ENCODE results near the gene ABI3BP.

ABI3BP gene

DNA sequence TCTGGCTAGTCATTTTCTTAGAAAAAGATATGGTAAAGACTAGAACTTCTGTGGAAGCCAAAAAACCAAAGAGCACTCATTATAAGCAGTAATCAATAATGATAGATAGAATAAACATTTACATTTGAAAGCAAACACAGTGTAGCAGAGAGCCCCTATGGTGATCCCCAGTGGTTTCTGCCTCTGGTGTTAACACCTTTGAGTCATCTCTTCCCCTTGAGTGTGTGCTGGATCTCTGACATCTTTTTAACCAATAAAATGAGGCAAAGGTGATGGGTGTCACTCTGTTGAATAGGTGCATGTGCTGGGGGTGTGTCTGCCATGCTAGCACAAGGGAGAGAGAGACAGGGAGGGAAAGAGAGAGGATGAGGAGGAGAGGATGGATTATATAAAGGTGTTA lies 162.3 kb downstream of the ABI3BP start:
- no peak for DNase-seq

DNA sequence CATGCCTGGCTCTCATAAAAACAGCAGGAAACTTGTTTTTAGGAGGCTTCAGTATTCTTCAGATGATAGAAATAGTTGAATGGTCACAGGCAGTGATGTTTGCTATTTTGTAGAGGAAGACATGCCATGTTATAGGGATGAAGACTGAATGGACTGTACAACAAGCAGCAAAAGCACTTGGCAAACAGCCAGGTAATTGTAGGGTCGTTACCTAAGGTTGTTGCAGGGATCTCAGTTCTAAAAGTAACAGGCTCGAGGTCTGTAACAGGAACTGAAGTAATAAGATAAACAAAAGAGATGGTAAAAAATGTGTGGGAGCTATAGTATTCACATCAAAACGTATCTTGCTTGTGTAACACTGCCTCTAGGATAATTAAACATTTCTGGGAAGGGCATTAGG lies 167.6 kb downstream of the ABI3BP start:
- DNase-seq, result no peak

DNA sequence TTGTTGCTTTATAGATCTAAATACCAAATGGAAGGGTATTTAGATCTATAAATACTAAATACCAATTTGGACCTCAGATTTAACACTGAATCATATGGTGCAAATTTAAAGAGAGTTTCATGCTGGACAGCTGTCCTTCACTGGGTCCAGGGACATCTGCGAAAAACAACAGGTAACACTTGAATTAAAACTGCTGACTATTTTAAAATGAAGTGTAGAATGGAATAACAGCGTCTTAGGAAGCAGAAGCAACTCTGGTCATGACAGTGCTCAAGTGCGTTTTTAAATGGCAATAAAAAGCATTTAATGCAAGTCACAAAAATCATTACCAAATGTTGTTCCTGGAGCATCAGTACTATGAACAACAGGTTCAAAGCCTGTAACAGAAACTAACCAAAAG lies 177.6 kb downstream of the ABI3BP start:
- no peak for DNase-seq

DNA sequence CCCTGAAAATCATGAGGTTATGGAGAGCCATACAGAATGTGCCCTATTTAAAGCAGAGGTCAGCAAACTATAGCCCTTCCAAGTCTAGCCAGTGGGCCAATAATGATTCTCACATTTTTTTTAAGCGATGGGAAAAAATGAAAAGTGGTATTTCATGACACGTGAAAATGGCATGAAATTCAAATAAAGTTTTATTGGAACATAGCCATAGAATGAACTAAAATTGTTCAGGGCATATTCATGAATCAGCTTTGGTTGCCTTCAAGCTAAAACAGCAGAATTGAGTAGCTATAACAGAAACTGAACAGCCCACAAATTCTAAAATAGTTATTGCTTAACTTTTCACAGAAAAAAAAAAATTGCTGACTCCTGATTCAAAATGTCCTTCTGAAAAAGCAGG lies 179.4 kb downstream of the ABI3BP start:
- DNase-seq, result peak; percentile 62

DNA sequence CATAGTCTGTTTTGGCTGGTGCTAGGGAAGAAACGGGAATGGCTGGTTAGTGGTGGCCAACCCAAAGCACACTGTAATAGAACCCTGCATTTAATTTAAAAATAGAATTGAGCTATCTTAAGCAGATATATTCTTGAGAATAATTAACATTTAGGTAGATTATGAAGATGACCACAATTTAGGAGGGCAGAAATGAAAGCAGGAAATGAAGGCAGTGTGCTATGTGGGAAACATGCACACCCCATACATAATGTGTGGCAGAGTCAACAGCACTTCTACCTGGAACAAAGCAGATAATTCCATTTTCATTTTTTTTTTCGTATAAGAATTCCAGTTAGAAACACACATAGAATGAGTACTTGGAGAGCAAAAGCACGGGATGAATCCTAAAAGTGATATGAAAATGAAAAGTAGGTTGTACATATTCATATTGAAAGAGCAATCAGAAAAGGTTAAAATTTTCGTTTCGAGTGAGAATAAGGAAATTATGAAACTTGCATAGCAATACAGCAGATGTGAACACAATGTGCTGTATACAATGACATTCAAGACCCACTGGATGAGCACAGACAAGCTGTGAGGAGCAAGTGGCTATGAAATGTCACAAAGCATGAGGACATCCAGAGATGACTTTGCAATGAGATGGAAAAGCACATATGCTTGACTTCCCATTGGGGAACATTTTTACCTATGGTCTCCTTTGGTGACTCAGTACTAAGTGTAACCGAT lies 181.3 kb downstream of the ABI3BP start:
- no peak for DNase-seq

DNA sequence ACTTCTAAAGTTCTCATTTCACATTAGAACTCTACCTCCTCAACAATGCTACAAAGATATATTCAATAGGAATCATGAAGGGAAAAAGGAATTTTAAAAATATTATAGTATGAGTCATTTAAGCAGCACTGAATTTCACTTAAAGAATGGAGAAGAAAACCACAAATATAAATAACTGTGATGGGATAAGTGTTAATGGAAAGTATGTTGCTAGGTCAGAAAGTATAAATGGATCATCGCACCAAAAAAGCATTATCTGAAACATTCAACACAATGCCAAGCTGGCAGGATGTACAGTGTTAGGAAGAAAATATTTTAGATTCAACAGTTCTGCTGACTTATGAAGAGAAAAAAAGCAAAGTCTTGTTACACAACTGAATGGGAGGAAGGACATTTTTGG lies 182.6 kb downstream of the ABI3BP start:
- peak; percentile 95 for DNase-seq

DNA sequence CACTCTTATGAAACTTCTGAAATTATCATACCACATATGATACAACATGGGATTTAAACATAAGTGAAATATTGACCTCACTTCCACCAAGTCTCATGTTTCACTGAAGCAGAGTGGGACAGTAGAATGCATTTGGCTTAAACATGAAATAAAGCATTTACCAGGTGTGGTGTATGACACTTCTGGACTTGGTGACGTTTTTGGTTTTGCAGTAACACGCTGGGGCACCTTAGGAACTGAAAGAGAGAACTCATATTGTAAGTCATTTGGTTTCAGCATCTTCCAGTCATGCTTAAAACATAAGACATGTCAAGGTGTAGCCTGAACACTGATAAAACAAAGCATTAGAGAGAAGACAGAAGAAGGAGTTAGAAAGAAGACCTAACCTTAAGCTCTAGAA lies 188.6 kb downstream of the ABI3BP start:
- DNase-seq, result no peak

DNA sequence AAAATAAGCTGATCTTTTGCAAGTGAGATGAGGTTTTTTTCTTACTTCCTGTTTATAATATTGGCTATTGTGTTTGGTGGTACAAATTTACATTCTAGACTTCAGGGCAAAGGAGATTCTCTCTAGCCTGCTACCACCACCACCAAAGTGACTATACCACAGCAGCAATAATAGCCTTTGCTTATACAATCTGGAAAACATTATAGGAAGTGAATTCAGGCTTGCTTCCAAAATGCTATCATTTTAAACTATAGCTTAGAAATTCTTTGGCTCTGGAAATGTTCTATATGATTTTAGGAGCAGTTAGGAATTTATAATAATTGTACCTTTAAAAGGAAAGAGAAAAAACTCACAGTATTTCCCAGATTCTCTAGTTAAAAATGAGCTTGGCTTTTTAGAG lies 189.5 kb downstream of the ABI3BP start:
- peak; percentile 46 for DNase-seq

DNA sequence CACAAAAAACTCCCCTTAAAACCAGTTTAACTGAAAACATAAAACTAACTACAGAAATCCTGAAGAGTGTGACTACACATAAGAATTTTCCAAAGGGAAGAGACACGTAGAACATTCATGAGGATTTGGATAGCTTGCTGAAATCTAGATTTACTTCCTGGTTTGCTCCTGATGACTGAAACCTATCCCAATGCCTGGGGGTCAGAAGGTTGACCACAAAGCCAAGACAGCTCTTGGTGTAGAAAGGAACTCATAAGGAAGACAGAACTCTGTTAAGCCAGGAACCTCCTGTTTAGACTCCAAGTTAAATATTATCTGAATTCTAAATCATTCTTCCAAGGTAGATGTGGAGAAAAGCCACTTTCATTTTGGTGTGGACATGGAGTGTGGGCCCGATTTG lies 191.1 kb downstream of the ABI3BP start:
- DNase-seq, result peak; percentile 79

DNA sequence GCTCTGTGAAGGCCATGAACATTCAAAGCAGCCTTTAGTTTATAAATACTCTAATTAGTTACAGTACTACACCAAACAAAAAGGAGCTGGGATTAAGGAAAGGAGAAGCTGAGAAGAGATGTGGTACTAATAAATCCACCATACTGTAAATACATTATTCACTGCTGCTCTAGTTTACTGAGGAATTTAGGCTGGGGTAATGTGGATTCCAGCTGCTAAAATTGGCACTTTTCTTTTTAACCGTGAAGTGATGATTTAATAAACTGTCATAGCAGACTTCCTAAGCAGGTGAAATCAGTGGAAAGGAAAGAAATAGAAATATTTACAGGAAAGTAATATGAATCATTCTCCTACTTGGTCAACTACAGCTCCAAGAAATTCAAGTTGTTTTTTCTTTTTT lies 195.2 kb downstream of the ABI3BP start:
- DNase-seq, result peak; percentile 73

DNA sequence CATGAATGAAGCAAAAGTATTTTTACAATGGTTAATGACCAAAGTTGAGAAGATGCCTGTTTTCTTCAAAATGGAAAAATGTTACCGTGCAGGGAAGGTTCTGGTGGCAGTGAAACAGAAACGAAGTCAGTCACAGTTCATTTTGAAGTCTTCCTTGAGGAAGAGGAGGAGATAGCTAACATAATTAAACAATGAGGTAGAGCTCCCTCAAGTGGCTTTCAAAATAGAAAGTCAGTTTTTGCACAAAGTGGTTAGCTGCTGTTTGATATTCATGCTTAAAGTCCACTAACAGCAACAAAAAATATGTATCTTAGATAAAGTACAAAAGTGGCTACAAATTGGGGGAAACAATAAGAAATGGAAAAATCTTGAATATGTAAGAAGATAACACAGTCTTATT lies 196.7 kb downstream of the ABI3BP start:
- peak; percentile 48 for DNase-seq

DNA sequence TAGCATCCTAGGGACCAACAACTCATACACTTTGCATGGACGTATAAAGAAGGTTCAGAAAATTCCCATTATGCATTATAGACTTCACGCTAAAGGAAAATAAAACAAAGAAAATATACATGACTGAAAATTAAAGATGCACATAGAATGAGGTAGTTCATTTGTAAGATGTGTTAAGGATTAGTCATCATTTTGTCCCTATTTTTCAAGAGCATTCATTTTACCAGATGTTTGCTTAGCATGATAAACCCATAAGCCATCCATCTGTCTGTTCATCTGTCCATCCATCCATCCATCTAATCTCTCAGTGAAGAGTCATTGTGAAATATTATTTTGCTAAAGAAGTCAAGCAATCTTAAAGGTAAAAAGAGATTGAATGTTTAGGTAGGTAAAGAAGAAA lies 203.6 kb downstream of the ABI3BP start:
- DNase-seq, result peak; percentile 45

DNA sequence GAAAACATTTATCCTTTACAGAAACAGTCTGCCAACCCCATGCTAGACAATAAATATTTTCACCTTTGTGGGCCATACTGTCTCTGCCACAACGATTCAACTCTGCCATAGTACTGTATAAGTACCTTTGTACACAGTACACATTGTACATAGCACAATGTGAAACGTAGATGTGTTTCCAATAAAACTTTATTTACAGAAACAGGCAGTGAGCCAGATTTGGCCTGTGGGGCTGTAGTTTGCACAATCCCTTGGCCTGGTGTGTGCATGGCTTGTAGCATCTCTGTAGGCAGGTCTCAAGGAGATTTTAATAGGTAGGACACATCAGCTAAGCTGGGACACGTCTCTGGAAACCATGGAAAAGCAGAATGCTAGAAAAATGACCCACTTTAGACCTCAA lies 209.6 kb downstream of the ABI3BP start:
- no peak for DNase-seq

DNA sequence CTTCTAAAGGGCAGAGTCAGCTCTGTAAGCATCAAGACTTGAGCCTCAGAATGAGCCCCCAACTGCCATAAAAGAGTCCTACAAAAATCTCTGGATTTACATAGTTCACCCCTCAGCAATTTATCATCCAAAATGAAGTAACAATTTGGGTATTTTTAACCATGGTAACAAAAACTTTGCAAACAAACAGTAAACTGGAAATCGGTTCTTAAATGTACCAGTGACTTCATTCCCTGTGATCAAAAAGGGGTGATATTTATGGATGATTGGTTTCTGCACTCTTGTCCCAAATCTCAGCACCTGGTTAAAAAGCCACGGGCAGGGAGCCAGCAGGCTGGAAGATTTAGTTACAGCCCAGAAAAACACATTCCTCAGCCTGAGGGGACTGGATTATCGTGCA lies 210.3 kb downstream of the ABI3BP start:
- DNase-seq, result peak; percentile 76

DNA sequence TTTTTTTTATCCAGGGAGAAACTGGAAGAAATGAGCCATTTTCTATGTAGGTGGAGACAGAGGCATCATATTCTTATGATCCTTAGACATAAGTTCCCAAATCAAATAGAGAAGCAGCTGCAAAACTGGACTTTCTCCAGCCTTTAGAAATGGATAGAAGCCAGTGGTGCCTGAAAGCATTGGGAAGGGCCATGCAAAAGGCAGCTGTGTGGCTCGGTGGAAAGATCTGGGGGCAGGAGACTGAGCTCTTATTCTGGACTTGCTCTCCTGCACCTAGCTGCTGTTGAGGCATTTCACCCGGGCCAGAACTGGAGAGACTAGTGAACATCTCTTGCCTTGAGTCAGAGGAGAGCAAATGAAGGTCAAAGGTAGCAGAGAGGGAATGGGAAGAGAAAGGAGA lies 210.9 kb downstream of the ABI3BP start:
- DNase-seq, result no peak

DNA sequence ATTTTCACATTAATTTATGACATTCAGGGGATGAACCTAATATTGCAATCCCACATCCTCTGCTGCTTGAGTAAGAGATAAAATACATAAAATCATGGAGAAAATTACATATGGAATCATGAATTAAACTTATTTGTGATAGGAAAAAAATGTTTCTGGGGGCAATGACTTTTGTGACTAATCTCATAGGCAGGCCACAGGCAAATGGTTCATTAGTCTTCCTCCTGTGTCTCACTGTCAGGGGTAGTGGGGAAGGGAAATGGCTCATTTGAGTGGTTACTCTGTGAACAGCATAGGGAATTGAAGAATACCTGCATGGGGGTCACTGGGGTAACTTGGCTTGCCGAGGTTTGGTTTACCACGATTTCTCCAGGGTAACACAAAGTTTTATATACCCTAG lies 211.9 kb downstream of the ABI3BP start:
- DNase-seq, result peak; percentile 94

DNA sequence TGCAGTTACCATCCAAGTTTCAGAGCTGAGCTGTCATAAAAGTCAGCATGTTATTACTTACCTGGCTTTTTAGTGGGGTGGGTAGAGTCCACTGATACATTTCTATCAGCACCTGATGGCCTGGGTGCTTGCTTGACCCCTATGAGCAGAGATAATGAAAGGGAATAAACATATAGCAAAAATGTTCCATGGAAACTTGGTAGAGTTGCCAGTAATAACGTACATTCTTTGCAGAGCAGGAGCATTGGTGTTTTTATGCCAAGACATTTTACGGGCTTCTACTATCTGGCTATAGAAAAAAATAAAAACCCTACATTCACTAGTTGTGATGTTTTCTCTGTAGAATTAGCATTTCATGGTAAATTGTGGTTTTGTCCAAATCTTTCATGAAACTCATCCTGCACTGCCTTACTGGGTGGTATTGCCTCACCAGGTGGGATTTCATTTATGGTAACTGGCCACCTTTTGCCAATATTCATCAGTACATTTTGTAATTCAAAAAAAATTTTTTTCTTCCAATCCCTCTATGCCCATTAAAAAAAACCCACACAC lies 213.1 kb downstream of the ABI3BP start:
- no peak for DNase-seq

DNA sequence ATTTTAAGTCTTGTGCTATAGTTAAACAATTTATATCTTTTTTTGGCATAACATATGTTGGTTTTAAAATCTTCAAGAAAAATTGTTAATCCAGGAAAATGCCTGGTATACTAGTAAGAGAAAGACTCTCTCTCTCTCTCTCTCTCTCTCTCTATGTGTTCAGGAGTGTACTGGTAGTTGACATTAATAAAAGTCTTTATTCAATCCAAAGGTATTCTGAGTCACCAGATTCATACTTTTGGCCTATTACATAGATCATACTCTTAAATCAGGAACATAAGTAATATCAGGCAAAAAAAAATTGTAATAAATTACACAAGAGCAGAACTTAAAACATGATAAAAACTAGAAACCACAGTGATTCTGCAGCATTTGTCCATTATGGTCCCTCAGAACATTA lies 213.7 kb downstream of the ABI3BP start:
- DNase-seq, result peak; percentile 53

DNA sequence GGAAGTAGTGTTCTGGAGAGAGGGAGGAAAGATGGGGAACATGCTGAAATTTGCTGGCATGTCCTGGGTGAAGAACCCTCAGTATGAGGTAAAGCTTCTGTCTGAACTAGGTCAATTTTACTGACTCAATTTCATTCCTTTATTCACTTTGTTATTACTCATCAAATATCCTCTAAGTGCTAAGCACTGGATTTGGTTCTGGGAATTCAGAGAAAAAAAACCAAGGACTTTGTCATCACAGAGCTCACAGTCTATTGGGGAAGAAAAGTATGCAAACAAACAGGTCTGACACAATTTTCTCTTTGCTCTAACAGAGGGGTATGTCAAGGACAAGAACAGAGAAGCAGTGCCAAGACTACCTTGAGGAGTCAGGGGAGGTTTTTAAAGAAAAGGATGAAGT lies 215.9 kb downstream of the ABI3BP start:
- DNase-seq, result peak; percentile 88

DNA sequence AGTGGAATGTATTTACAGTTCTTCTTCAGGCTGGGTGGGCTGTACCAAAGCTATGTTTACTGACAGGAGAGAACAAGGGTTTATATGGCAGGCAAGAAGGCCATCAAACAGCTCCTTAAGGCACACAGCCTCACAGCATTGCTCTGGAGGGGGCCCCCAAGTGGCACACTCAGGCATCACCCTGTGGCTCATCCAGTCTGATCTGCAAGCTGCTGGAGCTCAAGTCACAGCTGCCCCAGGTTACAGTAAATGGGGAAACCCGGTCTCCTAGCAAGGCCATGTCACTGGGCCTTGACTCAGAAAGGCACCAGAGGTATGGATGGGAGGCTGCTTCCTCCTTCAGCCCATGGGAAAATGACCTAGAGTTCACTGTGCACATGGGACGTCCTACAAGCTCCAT lies 216.5 kb downstream of the ABI3BP start:
- DNase-seq, result peak; percentile 21

DNA sequence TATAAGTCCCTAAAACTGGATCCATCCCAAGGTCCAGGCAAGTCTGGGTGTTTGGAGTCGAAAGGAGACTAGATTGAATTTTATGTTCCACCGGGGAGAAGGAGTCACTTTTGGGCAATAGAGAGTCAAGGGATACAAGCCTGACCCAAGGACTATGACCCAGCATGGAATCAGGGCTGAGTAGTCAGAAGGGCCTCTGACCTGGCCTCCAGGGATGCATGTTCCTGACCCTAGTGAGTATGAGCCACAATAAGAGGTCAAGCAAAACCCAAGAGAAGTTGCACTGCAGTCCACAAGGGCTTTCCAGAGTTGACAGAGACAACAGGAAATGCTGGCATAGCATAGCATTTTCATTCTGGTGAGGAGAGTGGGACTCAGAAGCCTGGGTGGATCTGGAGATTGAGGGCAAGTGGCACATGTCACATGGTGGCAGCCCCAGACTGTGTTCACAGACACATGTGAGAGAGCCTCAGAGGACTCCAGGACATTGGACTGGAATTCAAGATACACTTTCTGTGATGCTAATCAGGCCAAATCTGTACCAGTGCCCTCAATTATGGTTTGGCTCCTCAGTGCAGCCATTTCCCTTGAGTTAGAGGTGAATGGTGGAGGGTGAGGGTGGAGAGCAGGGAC lies 217.0 kb downstream of the ABI3BP start:
- no peak for DNase-seq

DNA sequence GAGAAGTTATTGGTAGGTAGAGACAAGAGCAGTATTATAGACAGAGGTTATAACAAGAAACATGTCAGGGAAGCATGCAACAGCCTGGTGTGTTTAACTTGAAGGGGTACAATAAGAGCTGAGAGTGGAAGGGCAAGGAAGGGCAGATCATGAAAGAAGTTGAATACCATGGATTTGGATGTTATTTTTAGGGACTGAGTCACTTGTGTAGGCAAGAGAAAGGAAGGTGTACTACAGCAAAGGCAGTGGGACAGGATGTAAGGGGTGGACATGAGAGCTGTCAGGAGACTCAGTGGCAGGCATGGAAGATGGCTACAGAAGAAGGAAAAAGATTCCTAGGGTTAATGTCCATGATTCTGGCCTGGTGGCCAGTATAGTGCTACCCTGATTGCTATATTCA lies 217.6 kb downstream of the ABI3BP start:
- peak; percentile 14 for DNase-seq

DNA sequence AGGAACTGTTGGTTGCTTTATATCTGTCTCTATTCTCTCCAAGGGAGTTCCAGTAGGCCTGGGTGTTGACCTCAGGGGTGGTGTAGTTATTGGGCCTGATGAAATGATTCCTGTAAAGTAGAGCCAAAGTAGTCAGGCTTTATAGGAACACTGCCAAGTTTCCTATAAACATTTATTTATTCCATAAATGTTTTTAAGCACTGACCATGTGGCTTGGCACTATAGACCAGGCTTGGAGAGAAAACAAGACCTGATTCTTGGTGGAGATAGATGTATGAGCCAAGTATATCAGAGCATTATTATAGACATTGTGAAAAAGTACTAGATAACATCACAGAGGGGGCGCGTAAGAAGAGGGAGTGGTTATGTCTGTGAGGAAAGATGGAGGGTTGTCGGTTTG lies 218.0 kb downstream of the ABI3BP start:
- DNase-seq, result no peak

DNA sequence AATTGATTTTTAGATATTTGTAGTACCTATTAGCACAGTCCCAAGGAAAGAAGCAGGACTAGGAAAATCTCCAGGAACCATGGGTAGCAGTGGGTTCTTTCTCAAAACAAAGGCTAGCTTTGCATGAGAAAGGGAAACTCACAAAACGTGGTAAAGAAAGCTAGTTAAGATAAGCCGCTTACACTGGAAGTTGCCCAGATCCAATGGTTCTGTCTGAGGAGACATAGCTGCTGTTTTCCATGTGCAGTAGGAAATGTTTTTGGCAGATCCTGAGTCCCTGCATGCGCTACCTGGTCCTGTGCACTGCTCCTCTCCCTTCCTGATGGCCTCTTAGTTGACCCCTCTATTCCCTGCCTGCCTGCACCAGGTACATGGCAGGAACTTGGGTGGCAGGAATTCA lies 223.5 kb downstream of the ABI3BP start:
- no peak for DNase-seq

DNA sequence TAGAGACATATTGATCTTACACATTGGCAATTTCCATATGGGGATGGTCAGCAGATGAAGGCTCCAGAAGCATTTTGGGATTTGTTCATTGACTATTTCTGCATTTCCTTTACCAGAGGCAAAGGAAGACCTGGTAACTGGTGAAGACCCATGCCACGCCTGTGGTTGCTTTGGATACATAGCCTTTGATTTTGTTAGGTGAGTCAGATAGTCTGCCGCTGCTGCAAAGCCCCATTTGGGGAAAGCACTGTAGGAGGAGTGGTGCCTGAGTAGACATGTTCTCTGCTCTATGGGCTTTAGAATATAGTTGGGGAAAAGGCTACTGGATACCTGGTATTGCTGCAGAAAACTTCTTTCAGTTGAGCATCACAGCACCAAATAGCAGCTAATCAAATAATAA lies 227.2 kb downstream of the ABI3BP start:
- no peak for DNase-seq

All from fibroblast of skin of right biceps (primary cell).